Ishikawa (cell line): Measurements from ENCODE around the gene ANKRD13A.

Source experiments
- CEBPB ChIP-seq: IDR thresholded peaks from 2 replicates; pipeline ENCODE4 v1.6.1; 2012
- CREB1 ChIP-seq: IDR thresholded peaks from 2 replicates; pipeline ENCODE4 v1.6.1; 2012; ENCODE audit warnings: low read depth
- EGR1 ChIP-seq: IDR thresholded peaks from 2 replicates; pipeline ENCODE4 v1.6.1; 2012
- EP300 ChIP-seq: IDR thresholded peaks from 2 replicates; pipeline ENCODE4 v1.6.1; 2012; ENCODE audit warnings: borderline replicate concordance
- FOXM1 ChIP-seq: IDR thresholded peaks from 2 replicates; pipeline ENCODE4 v1.6.1; 2012; ENCODE audit warnings: low read depth, borderline replicate concordance
- NFIC ChIP-seq: IDR thresholded peaks from 2 replicates; pipeline ENCODE4 v1.6.1; 2012
- RAD21 ChIP-seq: IDR thresholded peaks from 2 replicates; pipeline ENCODE4 v1.6.1; 2012; ENCODE audit warnings: low read depth
- TAF1 ChIP-seq: IDR thresholded peaks from 2 replicates; pipeline ENCODE4 v1.6.1; 2012; ENCODE audit warnings: low read depth, mild to moderate bottlenecking
- TCF12 ChIP-seq: IDR thresholded peaks from 2 replicates; pipeline ENCODE4 v1.6.1; 2012; ENCODE audit warnings: low read depth
- TEAD4 ChIP-seq: IDR thresholded peaks from 2 replicates; pipeline ENCODE4 v1.6.1; 2012
- YY1 ChIP-seq: IDR thresholded peaks from 2 replicates; pipeline ENCODE4 v1.6.1; 2012; ENCODE audit warnings: low read depth
- ZBTB7A ChIP-seq: IDR thresholded peaks from 2 replicates; pipeline ENCODE4 v1.6.1; 2012; ENCODE audit warnings: low read depth
- TF ChIP-seq, protein P1 (sequence below): IDR thresholded peaks from 2 replicates; pipeline ENCODE4 v1.6.1; 2012; ENCODE audit warnings: low read depth, mild to moderate bottlenecking
- TF ChIP-seq, protein P2 (sequence below): IDR thresholded peaks from 2 replicates; pipeline ENCODE4 v1.6.1; 2012
- TF ChIP-seq, protein P3 (sequence below): IDR thresholded peaks from 2 replicates; pipeline ENCODE4 v1.6.1; 2012

ANKRD13A gene

DNA sequence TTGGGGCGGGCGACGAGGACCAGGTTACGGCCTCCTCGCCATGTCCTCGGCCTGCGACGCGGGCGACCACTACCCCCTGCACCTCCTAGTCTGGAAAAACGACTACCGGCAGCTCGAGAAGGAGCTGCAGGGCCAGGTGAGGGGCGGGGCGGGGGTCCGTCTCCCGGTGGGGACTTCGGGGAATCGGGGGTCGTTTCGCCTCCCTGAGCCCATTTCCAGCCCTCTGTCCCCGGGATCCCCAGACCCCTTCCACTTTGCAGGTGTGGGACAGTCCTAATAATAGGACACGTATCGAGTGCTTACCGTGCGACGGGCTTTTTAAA, 380 bp downstream of the ANKRD13A start:
- peak; percentile 6 for TF ChIP-seq ZBTB7A
- TF ChIP-seq CREB1: no peak

DNA sequence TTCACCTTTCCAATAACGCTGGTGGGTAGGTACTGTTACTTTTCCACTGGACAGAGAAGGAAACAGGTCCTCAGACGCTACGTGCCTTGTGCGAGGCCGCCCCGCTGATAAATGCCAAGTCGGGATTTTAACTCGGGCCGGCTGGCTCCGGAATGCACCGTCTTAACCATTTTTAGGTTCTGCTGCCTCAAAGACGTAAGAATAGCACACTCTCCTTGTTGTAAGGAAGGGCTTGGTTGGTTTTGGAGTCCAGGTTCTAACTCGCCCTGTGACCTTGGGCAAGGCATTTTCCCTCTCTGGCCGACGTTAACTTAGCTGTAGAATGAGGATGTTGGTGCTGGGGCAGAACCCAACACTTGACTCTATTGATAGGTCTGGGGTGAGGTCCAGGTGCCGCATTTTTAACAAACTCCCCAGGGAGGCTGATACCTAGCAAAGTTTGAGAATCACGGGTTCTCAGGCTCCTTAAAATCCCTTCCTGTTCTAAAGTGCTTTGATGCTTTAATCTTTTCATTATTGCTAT, 814 bp downstream of the ANKRD13A start:
- TF ChIP-seq ZBTB7A: no peak
- no peak for TF ChIP-seq TAF1
- TF ChIP-seq, protein P1, sequence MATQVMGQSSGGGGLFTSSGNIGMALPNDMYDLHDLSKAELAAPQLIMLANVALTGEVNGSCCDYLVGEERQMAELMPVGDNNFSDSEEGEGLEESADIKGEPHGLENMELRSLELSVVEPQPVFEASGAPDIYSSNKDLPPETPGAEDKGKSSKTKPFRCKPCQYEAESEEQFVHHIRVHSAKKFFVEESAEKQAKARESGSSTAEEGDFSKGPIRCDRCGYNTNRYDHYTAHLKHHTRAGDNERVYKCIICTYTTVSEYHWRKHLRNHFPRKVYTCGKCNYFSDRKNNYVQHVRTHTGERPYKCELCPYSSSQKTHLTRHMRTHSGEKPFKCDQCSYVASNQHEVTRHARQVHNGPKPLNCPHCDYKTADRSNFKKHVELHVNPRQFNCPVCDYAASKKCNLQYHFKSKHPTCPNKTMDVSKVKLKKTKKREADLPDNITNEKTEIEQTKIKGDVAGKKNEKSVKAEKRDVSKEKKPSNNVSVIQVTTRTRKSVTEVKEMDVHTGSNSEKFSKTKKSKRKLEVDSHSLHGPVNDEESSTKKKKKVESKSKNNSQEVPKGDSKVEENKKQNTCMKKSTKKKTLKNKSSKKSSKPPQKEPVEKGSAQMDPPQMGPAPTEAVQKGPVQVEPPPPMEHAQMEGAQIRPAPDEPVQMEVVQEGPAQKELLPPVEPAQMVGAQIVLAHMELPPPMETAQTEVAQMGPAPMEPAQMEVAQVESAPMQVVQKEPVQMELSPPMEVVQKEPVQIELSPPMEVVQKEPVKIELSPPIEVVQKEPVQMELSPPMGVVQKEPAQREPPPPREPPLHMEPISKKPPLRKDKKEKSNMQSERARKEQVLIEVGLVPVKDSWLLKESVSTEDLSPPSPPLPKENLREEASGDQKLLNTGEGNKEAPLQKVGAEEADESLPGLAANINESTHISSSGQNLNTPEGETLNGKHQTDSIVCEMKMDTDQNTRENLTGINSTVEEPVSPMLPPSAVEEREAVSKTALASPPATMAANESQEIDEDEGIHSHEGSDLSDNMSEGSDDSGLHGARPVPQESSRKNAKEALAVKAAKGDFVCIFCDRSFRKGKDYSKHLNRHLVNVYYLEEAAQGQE: no peak
- TF ChIP-seq FOXM1: no peak
- no peak for TF ChIP-seq YY1
- no peak for TF ChIP-seq RAD21
- no peak for TF ChIP-seq CEBPB
- no peak for TF ChIP-seq TCF12
- no peak for TF ChIP-seq NFIC

DNA sequence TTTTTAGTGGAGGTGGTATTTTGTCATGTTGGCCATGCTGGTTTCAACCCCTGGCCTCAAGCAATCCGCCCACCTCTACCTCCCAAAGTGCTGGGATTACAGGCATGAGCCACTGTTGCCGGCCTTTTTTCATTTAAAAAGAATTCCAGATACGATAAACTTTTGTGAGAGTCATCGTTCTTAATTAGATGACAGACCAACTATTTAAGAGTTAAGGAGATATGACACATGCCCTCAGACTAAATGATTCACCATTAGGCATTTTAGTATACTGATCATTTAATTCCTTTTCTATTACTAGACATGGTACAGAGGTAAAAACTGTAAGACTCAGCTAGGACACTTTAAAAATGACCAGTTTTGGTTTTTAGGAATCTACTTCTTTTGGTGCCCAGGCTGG, 2.4 kb downstream of the ANKRD13A start:
- TF ChIP-seq NFIC (no peak), CEBPB (no peak), TAF1 (no peak), FOXM1 (no peak), TCF12 (no peak), TEAD4 (no peak), ZBTB7A (no peak), EGR1 (no peak), YY1 (no peak), CREB1 (no peak), EP300 (no peak), RAD21 (no peak)
- TF ChIP-seq, protein P2, sequence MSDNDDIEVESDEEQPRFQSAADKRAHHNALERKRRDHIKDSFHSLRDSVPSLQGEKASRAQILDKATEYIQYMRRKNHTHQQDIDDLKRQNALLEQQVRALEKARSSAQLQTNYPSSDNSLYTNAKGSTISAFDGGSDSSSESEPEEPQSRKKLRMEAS: no peak
- TF ChIP-seq, protein P3, sequence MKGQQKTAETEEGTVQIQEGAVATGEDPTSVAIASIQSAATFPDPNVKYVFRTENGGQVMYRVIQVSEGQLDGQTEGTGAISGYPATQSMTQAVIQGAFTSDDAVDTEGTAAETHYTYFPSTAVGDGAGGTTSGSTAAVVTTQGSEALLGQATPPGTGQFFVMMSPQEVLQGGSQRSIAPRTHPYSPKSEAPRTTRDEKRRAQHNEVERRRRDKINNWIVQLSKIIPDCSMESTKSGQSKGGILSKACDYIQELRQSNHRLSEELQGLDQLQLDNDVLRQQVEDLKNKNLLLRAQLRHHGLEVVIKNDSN: no peak
- TF ChIP-seq, protein P1: no peak

DNA sequence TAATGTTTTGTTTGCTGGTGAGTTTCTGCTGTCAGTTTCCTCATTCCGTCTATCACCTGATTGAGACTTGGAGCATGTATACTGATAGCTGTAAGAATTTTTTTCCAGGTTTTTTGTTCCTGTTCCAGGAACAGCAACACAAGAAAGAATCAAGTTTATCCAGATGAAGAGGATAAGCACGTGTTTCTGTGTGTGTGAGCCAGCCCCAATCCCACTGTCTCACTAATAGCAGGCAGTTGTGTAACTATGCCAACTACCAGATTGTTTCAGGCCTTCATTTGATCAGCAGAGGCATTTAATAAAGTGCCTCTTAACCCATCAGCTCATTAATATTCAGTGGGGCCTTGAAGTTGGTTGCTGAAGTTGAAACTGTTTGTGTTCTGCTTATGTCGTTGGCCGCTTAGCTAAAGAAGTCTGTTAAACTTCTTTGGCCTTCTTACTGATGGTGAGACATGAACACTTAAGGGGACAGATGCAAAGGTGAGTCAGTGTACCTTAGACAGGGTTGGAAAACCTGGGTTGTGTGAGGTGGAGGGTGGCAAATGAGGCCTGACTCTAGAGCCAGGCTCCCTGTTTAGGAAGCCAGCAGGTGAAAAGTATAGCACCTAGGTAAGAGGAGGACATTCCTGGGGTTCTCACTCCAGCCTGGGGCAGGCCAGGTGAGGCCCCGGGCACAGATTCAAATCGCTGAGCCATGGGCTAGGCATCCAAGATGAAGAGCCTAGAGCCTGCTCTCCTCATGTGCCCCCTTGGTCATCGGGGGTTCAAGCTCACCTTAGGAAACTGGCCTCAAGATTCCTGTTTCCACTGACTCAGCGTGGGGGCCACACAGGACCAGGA, 3.7 kb downstream of the ANKRD13A start:
- no peak for TF ChIP-seq CREB1
- TF ChIP-seq FOXM1: no peak

DNA sequence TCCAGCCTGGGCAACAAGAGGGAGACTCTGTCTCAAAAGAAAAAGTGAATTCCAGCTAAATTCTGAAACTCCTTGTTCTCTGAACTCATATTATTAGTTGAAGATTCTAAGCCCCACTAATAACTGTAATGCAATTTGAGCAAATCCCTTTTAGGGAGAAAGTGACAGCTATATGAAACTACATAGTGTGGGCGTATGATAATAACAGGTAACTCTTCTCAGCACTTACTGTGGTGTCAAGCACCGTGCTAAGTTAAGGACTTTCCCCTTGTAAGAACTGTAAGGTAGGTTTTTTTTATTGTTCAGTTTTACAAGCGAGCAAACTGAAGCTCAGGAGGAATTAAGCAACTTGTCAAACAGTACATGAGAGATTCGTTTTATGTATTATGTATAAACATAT, 5.4 kb downstream of the ANKRD13A start:
- TF ChIP-seq FOXM1 (no peak), EP300 (no peak), CEBPB (no peak), EGR1 (no peak), CREB1 (no peak), TEAD4 (no peak), ZBTB7A (no peak), NFIC (no peak), RAD21 (no peak), YY1 (no peak), TAF1 (no peak), TCF12 (no peak)
- TF ChIP-seq, protein P3: no peak
- TF ChIP-seq, protein P2: no peak

DNA sequence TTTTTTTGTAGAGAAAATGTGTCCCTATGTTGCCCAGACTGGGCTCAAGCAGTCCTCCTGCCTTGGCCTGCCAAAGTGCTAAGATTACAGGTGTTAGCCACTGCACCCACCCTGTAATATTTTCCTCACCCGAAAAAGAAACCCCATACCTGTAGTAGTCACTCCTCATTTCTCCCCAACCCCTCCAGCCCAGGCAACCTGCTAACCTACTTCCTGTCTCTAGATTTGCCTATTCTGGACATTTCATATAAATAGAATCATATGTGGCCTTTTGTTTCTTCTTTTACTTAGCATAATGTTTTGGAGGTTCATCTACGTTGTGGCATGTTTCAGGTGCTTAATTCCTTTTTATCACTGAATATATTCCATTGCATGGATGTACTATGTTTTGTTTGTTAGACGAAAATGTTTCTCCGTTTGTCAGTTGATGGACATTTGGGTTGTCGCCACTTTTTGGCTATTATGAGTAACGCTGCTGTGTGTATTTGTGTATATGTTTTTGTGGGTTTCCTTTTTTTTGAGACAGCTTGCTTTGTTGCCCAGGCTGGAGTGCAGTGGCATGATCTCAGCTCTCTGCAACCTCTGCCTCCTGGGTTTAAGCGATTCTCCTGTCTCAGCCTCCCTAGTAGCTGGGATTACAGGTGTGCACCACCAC, 6.2 kb downstream of the ANKRD13A start:
- no peak for TF ChIP-seq CREB1
- TF ChIP-seq, protein P3: no peak
- no peak for TF ChIP-seq TCF12
- TF ChIP-seq TAF1: no peak
- TF ChIP-seq FOXM1: no peak
- no peak for TF ChIP-seq EGR1
- TF ChIP-seq RAD21: no peak
- TF ChIP-seq CEBPB: no peak
- TF ChIP-seq, protein P2: no peak
- TF ChIP-seq ZBTB7A: no peak
- no peak for TF ChIP-seq YY1
- no peak for TF ChIP-seq EP300
- TF ChIP-seq, protein P1: no peak
- TF ChIP-seq TEAD4: no peak
- TF ChIP-seq NFIC: no peak
